ENCODE results near the gene UBE2Z. TPM values are rescaled to one million over a fixed set of nuclear protein-coding genes. Genes with fewer than 3 reads are reported as not detected.

The UBE2Z gene
- total RNA-seq: 10 to 100 TPM; 90.2 to 99.0 TPM
- 52.5 TPM for polyA plus RNA-seq (2013, experiment 1 of 2)
- polyA plus RNA-seq (2013, experiment 2 of 2): 46.2 TPM
- long read RNA-seq, experiment 1, transcript UBE2Z-201 (7 exons, 3,122 nt): major isoform, 7 of 26 reads
- long read RNA-seq, experiment 1, partial matches to known transcripts: 16 of 26 reads
- long read RNA-seq, experiment 1, other reads (novel, unspliced or antisense): 2 of 26 reads
- long read RNA-seq, experiment 2, transcript UBE2Z-201 (7 exons, 3,122 nt): major isoform, 63 of 92 reads
- long read RNA-seq, experiment 2, partial matches to known transcripts: 4 of 92 reads
- long read RNA-seq, experiment 2, other reads (novel, unspliced or antisense): 24 of 92 reads
- long read RNA-seq, experiment 3, full-length matches to known transcripts: 16 of 27 reads
- long read RNA-seq, experiment 3, partial matches to known transcripts: 1 of 27 reads
- long read RNA-seq, experiment 3, other reads (novel, unspliced or antisense): 10 of 27 reads
- long read RNA-seq, experiment 4, partial matches to known transcripts: 0 of 7 reads
- long read RNA-seq, experiment 4, other reads (novel, unspliced or antisense): 7 of 7 reads

DNA sequence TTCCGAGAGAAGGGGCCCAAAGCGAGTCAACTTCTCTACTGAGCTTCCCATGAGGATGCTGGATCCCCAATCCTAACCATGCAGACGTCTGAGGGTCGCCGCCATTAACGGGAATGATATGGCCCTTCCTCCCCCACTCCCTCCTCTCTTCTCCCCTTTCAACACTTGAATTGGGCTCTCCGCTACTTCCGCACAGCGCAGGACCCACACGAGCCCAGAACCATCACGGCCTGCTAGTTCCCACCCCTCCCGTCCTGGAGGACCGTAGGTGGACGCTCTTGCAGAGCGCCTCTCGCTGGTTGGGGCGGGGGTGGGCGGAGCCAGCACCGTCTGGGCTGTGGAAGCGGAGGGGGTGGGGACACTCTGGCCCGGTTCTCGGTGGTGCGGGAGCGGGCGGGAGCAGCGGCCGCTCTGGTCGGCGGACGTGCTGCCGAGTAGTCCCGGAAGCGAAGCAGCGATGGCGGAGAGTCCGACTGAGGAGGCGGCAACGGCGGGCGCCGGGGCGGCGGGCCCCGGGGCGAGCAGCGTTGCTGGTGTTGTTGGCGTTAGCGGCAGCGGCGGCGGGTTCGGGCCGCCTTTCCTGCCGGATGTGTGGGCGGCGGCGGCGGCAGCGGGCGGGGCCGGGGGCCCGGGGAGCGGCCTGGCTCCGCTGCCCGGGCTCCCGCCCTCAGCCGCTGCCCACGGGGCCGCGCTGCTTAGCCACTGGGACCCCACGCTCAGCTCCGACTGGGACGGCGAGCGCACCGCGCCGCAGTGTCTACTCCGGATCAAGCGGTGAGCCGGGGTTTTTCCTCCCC, at the start of gene UBE2Z:
TSS of gene UBE2Z (plus strand) at position 361 of the 797 bp plus-strand sequence. CDS start at position 458, 97 bp downstream.
- H3K27me3 Mint-ChIP-seq (ENCODE audit: insufficient read depth): no peaks in the 10 kb centered on the region
- H3K4me3 ChIP-seq (ENCODE audit: low read length): peak within 1 kb of the TSS; percentile 98
- H3K9me3 Mint-ChIP-seq: no peaks in the 10 kb centered on the region
- peaks cover 33% of the 10 kb centered on the region for H3K36me3 ChIP-seq (ENCODE audit: control insufficient read depth, insufficient read depth, low read length)
- H3K9ac ChIP-seq (ENCODE audit: extremely low read depth, low read length, poor library complexity, severe bottlenecking): peak within 1 kb of the TSS; percentile 89
- H3K4me1 ChIP-seq (ENCODE audit: control insufficient read depth, insufficient read depth, low read length): no peaks in the 10 kb centered on the region
- H3K4me1 Mint-ChIP-seq: peaks cover 26% of the 10 kb centered on the region
- H3K36me3 Mint-ChIP-seq (ENCODE audit: low read depth): peaks cover 19% of the 10 kb centered on the region
- TF ChIP-seq, protein P1, sequence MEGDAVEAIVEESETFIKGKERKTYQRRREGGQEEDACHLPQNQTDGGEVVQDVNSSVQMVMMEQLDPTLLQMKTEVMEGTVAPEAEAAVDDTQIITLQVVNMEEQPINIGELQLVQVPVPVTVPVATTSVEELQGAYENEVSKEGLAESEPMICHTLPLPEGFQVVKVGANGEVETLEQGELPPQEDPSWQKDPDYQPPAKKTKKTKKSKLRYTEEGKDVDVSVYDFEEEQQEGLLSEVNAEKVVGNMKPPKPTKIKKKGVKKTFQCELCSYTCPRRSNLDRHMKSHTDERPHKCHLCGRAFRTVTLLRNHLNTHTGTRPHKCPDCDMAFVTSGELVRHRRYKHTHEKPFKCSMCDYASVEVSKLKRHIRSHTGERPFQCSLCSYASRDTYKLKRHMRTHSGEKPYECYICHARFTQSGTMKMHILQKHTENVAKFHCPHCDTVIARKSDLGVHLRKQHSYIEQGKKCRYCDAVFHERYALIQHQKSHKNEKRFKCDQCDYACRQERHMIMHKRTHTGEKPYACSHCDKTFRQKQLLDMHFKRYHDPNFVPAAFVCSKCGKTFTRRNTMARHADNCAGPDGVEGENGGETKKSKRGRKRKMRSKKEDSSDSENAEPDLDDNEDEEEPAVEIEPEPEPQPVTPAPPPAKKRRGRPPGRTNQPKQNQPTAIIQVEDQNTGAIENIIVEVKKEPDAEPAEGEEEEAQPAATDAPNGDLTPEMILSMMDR (conservative IDR thresholded peaks at IDR 0.05): peak; percentile 17
- DNase-seq: peak; percentile 100
- no peaks in the 10 kb centered on the region for H3K27me3 ChIP-seq (ENCODE audit: control insufficient read depth, insufficient read depth, low read length, poor library complexity, severe bottlenecking)
- H3K27ac ChIP-seq (ENCODE audit: low read depth, low read length): peak within 1 kb of the TSS; percentile 96
- no peaks in the 10 kb centered on the region for H3K9me3 ChIP-seq (ENCODE audit: control insufficient read depth, low read length)
- H3K4me3 Mint-ChIP-seq: peak within 1 kb of the TSS; percentile 92
- WGBS, 2 experiments (ENCODE audit: insufficient coverage in 1 of 2, insufficient read length in 1 of 2): 1% methylated on average over 36 to 81 of the region's 81 CpGs
- H3K27ac Mint-ChIP-seq: peak within 1 kb of the TSS; percentile 96

GRCh38 chr17:48860034-48860433, 48.2 kb upstream of the UBE2Z start:
- peaks cover 3% of the 10 kb centered on the region for H3K4me1 ChIP-seq (ENCODE audit: control insufficient read depth, insufficient read depth, low read length)
- WGBS, 2 experiments (ENCODE audit: insufficient coverage in 1 of 2, insufficient read length in 1 of 2): 99 to 100% methylated on average over 2 to 3 of the region's 3 CpGs
- Mint-ChIP-seq H3K4me3 (no peak overlapping the region), H3K9me3 (no peaks in the 10 kb centered on the region), H3K27me3 (ENCODE audit: insufficient read depth) (no peaks in the 10 kb centered on the region), H3K4me1 (peaks cover 15% of the 10 kb centered on the region), H3K27ac (no peak overlapping the region), H3K36me3 (ENCODE audit: low read depth) (peaks cover 28% of the 10 kb centered on the region)
- DNase-seq: no peak
- peaks cover 10% of the 10 kb centered on the region for H3K36me3 ChIP-seq (ENCODE audit: control insufficient read depth, insufficient read depth, low read length)
- TF ChIP-seq, protein P1 (conservative IDR thresholded peaks at IDR 0.05): peak; percentile 65
- no peak overlapping the region for H3K9ac ChIP-seq (ENCODE audit: extremely low read depth, low read length, poor library complexity, severe bottlenecking)
- no peaks in the 10 kb centered on the region for H3K9me3 ChIP-seq (ENCODE audit: control insufficient read depth, low read length)
- H3K27ac ChIP-seq (ENCODE audit: low read depth, low read length): no peak overlapping the region
- no peaks in the 10 kb centered on the region for H3K27me3 ChIP-seq (ENCODE audit: control insufficient read depth, insufficient read depth, low read length, poor library complexity, severe bottlenecking)
- no peak overlapping the region for H3K4me3 ChIP-seq (ENCODE audit: low read length)

DNA sequence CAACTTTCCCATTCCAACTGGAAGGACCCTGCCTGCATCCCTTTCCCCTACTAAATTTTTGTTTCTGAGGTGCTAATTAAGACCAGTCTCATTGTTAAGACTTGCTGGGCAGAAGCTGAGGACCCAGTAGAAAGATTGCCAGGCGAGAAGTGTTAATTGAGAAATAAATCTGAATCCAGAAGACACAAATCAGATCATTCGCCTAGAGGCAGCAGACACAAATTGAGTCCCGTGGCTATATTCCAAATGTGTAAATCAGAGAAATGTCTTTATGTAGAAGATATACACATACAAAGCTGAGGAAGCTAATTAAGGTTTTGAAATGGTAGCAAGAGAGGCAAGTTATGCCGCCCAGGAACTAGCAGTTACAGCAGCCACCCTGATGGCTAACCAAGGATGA, 47.8 kb upstream of the UBE2Z start:
- H3K9me3 Mint-ChIP-seq: no peaks in the 10 kb centered on the region
- WGBS, 2 experiments (ENCODE audit: insufficient coverage in 1 of 2, insufficient read length in 1 of 2): 93 to 95% methylated on average over 4 of the region's 4 CpGs
- H3K9me3 ChIP-seq (ENCODE audit: control insufficient read depth, low read length): no peaks in the 10 kb centered on the region

More for the DNA sequence above, 47.8 kb upstream of the UBE2Z start:
- no peak overlapping the region for H3K27ac ChIP-seq (ENCODE audit: low read depth, low read length)
- Mint-ChIP-seq H3K4me3 (no peak overlapping the region), H3K27ac (no peak overlapping the region), H3K36me3 (ENCODE audit: low read depth) (peaks cover 29% of the 10 kb centered on the region), H3K27me3 (ENCODE audit: insufficient read depth) (no peaks in the 10 kb centered on the region), H3K4me1 (peaks cover 11% of the 10 kb centered on the region)
- peaks cover 10% of the 10 kb centered on the region for H3K36me3 ChIP-seq (ENCODE audit: control insufficient read depth, insufficient read depth, low read length)
- no peak overlapping the region for H3K4me3 ChIP-seq (ENCODE audit: low read length)
- no peaks in the 10 kb centered on the region for H3K27me3 ChIP-seq (ENCODE audit: control insufficient read depth, insufficient read depth, low read length, poor library complexity, severe bottlenecking)
- DNase-seq: no peak
- H3K9ac ChIP-seq (ENCODE audit: extremely low read depth, low read length, poor library complexity, severe bottlenecking): no peak overlapping the region
- no peaks in the 10 kb centered on the region for H3K4me1 ChIP-seq (ENCODE audit: control insufficient read depth, insufficient read depth, low read length)
- TF ChIP-seq, protein P1 (conservative IDR thresholded peaks at IDR 0.05): no peak

Data from endodermal cell (in vitro differentiated cells).